GM18951 (cell line): ENCODE measurements around the gene VSTM4.

Experiments
- POLR2A ChIP-seq: IDR thresholded peaks from 4 replicates; pipeline ENCODE4 v1.6.1; 2011; ENCODE audit warnings: mild to moderate bottlenecking; ENCODE audit not compliant: insufficient read length, insufficient read depth; ENCODE audit errors: extremely low read depth
- in situ Hi-C: fragments of 300-500 bp; cut with MboI; formaldehyde crosslinking; loops from one replicate; pipeline ENCODE4 v1.12.0; 2022; ENCODE audit warnings: low sequenced_read_pairs, mixed read lengths, inconsistent platforms; ENCODE audit not compliant: unreplicated experiment

The VSTM4 gene

GRCh38 chr10:49035920-49036319 is 79.4 kb downstream of the VSTM4 start:
- TF ChIP-seq POLR2A: no peak
- in situ Hi-C loops: no loop called here

- TF ChIP-seq POLR2A: no peak
- in situ Hi-C loops: no loop called here
These were observed 80.4 kb downstream of the VSTM4 start for GRCh38 chr10:49034925-49035324.

- no peak for TF ChIP-seq POLR2A
- in situ Hi-C loops: no loop called here
These were observed 81.4 kb downstream of the VSTM4 start for GRCh38 chr10:49033939-49034338.

GRCh38 chr10:49029666-49030065 is 85.7 kb downstream of the VSTM4 start:
- TF ChIP-seq POLR2A: no peak
- in situ Hi-C loops: no loop called here

DNA sequence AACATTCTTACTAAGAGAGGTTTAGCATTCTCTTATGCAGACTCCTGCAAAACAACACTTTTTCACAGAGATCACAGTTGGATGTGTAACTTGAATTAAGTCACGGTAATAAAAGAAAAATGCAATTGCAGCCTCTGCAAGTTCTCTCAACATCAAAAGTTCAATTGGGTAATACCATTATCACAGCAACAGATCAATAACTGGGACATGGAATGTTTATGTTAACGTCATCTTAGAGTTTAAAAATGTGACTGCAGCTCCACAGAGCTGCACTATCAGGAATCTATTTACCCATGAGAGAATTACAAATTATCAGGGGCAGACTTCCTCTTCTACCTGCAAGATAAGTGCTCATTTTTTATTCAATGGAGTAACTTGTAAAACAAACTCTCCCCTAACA is 86.7 kb downstream of the VSTM4 start:
- in situ Hi-C loops: no loop called here
- TF ChIP-seq POLR2A: no peak

DNA sequence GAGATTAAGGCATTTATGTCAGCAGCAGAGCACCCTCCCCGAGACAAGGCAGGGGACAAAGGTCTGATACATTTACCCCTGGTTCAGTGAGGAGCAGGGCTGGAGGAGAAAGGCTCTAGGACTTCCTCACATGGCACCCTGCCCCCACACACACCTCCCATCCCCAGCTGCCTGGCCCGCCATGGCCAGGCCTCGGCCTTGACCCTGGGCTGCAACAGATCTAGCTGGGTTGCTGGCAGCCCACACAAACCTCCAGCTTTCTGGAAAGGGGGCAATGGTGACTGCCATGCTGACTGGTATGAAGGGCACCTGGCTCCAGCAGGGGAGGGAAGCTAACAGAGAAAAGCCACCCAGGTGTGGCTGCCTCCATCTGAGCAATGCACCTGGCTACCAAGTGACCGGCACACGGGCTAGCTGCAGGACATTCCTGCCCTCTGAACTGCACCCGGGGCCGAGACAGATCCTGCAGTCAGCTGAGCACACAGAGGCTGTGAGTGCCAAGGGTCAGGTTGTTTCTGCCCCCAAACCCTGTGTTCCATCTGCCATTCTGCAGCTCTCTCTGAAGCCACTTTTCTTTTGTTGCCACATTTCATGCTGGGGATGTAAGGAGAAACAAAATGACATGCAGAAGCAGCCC is 89.9 kb downstream of the VSTM4 start:
- in situ Hi-C loops: no loop called here
- TF ChIP-seq POLR2A: no peak

DNA sequence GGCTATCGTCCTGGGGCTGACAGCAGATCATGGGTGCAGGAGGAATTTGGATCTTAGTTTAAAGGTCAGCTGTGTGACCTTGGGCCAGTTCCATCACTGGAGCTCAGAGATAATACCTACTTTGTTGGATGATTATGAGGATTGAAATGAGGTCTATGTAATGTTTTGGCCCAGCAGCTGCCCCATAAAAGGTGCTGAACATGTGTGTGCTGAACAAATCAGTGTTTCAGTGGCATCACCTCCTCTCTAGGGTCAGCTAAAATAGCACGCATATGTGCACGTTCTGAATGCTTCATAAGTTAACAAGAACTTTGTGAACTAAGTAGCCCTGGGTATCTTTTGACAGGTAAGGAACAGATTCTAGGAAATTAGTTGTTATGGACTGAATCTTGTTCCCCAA is 90.8 kb downstream of the VSTM4 start:
- in situ Hi-C loops: no loop called here
- TF ChIP-seq POLR2A: no peak

DNA sequence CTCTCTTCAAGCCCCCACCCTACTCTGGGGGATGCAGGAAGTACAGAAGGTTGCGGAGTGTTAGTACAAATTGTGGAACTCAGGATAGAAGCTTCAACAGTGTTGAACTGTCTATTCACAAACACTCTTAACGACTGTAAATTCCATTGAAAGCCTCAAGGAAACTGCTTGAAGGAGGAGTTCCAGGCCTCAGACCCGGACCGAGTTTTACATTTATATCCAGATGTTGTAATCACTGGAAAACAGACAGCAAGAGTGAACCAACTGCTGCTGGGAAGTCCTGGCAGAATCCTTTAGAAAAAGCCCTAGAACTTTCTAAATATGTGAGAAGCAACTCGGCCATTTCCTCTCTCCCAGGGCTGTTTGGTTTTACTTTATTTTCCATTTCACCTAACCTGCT is 91.6 kb downstream of the VSTM4 start:
- in situ Hi-C loops: no loop called here
- TF ChIP-seq POLR2A: no peak

- no peak for TF ChIP-seq POLR2A
- in situ Hi-C loops: no loop called here
These were observed 92.3 kb downstream of the VSTM4 start for GRCh38 chr10:49023071-49023470.

DNA sequence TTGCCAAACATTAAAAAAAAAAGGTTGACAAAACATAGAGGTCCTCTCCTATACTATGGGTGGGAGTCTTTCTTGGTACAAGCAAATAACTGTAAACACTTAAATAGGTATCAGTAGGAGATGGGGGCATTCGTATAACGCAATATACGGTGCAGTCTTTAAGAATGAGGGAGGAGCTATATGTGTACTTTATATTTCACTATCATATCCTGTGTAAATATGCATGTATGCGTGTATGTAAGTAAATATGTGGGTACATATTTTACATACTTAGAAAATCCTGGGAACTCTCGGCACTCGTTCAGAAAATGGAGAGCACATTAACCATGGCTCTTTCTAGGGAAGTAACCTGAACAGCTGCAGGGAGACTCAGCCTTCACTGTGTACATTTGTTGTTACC is 93.6 kb downstream of the VSTM4 start:
- in situ Hi-C loops: no loop called here
- TF ChIP-seq POLR2A: no peak

GRCh38 chr10:49015700-49016099 is 99.6 kb downstream of the VSTM4 start:
- TF ChIP-seq POLR2A: no peak
- in situ Hi-C loops: no loop called here

DNA sequence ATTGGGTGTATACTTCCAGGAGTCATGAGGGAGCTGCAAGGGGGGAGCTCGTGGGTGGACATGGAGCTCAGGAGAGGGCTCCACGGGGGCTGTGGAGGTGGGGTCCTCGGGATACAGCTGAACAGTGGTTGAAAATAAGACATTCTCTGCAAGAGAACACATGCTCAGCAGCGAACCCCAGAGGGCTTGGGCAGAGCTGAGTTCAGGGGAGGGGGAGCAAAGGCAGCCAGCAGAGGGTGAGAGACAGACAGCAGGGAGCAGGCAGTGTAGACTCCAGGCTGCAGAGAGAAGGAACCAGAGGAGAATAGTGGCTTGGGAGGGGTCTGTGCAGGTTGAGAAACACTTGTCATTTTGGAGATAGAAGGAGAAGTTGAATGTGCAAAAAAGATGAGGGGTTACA is 102.7 kb downstream of the VSTM4 start:
- in situ Hi-C loops: no loop called here
- no peak for TF ChIP-seq POLR2A

DNA sequence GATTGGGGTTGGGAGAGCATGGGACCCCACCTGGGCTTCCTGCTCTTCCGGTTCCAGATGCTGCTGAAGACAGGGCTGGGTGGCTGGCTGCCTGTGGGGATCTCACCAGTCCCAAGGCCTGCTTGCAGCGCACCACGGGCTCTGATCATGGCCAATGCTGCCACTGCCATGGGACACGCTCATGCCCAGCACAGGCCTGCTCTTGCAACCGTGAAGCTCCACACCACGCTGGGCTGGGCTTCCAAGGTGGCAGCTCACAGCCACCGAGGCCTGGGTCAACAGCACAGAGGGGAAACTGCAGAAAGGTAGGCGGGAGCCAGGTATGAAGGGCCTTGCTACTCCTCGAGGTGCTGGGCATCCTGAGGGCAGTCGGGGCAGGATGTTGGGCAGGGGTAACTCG is 103.6 kb downstream of the VSTM4 start:
- in situ Hi-C loops: no loop called here
- TF ChIP-seq POLR2A: no peak

DNA sequence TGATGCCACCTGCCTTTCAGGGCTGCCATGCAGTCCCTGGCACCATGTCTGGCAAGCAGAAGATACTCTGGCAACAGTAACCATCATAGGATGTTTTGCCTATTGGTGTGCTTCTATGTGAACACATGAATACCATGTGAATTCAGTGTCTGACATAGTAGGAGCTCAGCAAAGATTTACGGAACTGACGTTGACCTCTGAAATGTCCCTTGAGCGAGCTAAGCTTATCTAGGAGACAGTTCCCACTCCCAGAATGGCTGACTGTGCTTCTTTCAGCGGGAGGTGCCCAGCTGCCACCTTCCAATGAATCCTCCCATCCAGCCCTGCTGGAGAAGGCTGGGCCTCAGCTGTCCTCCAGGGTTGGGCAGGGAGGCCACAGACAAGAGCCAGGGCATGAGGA is 104.5 kb downstream of the VSTM4 start:
- in situ Hi-C loops: no loop called here
- no peak for TF ChIP-seq POLR2A

GRCh38 chr10:49010295-49010694 is 105.0 kb downstream of the VSTM4 start:
- in situ Hi-C loops: no loop called here
- TF ChIP-seq POLR2A: no peak
